ENCODE results near the gene ADH7. TPM values are rescaled to one million over a fixed set of nuclear protein-coding genes. Genes with fewer than 3 reads are reported as not detected.

The ADH7 gene
- total and polyA plus RNA-seq, 2 of the 13 experiments (the other 11 are each of a cell fraction or from before 2014, with no cell fraction given): not detected

DNA sequence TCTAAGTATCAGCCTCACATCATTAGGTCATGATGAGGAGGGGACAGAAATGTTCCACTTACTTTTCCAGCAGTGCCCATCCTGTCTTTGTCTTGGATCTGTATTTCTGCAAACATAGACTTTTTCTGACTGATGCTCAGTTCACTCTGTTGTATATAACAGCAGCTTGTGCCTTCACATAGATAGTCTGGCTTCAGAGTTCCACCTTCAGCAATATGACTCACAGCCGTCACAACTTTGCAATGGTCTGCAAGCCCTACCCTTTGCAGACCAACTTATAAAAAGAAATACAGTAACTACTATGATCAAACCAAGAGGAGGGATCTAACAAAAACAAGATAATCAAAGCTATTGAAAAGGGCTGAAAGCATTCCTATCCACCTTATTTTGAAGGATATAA, at the start of gene ADH7 (continued):
- TF ChIP-seq, protein P1, sequence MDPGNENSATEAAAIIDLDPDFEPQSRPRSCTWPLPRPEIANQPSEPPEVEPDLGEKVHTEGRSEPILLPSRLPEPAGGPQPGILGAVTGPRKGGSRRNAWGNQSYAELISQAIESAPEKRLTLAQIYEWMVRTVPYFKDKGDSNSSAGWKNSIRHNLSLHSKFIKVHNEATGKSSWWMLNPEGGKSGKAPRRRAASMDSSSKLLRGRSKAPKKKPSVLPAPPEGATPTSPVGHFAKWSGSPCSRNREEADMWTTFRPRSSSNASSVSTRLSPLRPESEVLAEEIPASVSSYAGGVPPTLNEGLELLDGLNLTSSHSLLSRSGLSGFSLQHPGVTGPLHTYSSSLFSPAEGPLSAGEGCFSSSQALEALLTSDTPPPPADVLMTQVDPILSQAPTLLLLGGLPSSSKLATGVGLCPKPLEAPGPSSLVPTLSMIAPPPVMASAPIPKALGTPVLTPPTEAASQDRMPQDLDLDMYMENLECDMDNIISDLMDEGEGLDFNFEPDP (CRISPR knock-in tag; conservative IDR thresholded peaks at IDR 0.05): no peak
- no peak for TF ChIP-seq SUZ12 (IDR thresholded peaks at IDR 0.05; ENCODE audit: low read depth, low read length)
- TF ChIP-seq NFKB2 (CRISPR knock-in tag; IDR thresholded peaks at IDR 0.05; ENCODE audit: borderline replicate concordance): no peak
- TF ChIP-seq BCL6 (CRISPR knock-in tag; IDR thresholded peaks at IDR 0.05): no peak
- TF ChIP-seq, protein P2, sequence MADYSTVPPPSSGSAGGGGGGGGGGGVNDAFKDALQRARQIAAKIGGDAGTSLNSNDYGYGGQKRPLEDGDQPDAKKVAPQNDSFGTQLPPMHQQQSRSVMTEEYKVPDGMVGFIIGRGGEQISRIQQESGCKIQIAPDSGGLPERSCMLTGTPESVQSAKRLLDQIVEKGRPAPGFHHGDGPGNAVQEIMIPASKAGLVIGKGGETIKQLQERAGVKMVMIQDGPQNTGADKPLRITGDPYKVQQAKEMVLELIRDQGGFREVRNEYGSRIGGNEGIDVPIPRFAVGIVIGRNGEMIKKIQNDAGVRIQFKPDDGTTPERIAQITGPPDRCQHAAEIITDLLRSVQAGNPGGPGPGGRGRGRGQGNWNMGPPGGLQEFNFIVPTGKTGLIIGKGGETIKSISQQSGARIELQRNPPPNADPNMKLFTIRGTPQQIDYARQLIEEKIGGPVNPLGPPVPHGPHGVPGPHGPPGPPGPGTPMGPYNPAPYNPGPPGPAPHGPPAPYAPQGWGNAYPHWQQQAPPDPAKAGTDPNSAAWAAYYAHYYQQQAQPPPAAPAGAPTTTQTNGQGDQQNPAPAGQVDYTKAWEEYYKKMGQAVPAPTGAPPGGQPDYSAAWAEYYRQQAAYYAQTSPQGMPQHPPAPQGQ (CRISPR knock-in tag; IDR thresholded peaks at IDR 0.05; ENCODE audit: borderline replicate concordance): no peak
- TF ChIP-seq, protein P3, sequence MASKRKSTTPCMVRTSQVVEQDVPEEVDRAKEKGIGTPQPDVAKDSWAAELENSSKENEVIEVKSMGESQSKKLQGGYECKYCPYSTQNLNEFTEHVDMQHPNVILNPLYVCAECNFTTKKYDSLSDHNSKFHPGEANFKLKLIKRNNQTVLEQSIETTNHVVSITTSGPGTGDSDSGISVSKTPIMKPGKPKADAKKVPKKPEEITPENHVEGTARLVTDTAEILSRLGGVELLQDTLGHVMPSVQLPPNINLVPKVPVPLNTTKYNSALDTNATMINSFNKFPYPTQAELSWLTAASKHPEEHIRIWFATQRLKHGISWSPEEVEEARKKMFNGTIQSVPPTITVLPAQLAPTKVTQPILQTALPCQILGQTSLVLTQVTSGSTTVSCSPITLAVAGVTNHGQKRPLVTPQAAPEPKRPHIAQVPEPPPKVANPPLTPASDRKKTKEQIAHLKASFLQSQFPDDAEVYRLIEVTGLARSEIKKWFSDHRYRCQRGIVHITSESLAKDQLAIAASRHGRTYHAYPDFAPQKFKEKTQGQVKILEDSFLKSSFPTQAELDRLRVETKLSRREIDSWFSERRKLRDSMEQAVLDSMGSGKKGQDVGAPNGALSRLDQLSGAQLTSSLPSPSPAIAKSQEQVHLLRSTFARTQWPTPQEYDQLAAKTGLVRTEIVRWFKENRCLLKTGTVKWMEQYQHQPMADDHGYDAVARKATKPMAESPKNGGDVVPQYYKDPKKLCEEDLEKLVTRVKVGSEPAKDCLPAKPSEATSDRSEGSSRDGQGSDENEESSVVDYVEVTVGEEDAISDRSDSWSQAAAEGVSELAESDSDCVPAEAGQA (IDR thresholded peaks at IDR 0.05; ENCODE audit: low read depth): no peak
- TF ChIP-seq, protein P3 (CRISPR knock-in tag; IDR thresholded peaks at IDR 0.05; ENCODE audit: borderline replicate concordance): no peak

All from HepG2 (cell line).